B cell (primary cell): ENCODE data around the gene TMEM266. TPM values are rescaled to one million over a fixed set of nuclear protein-coding genes. Genes with fewer than 3 reads are reported as not detected.

Source experiments
- ATAC-seq: fragments of 200-7000 bp; cut with Tn5 transposase; one replicate; pipeline ENCODE4 v1.10.0; 2021; ENCODE audit warnings: low read depth, mild to moderate bottlenecking, moderate number of reproducible peaks, moderate library complexity
- CTCF ChIA-PET: fragments of 350-600 bp; sonication (Branson Sonifier 250); formaldehyde crosslinking; loops from one replicate; lab custom pipeline; 2021; ENCODE audit warnings: antibody characterized with exemption, inconsistent platforms; lab: Charles Lee
- POLR2A ChIA-PET: fragments of 350-600 bp; sonication (Branson Sonifier 250); formaldehyde crosslinking; loops from one replicate; lab custom pipeline; 2021; ENCODE audit warnings: antibody characterized with exemption; lab: Charles Lee
- DNase-seq: peaks from one replicate; pipeline ENCODE4 v3.0.0; 2013
- H2AFZ ChIP-seq: 2 replicates; pipeline ENCODE4 v1.6.1; 2012; ENCODE audit warnings: mild to moderate bottlenecking, low read depth, low read length; ENCODE audit not compliant: insufficient read depth, poor library complexity, severe bottlenecking
- H3K27ac ChIP-seq, 2 donors: 1 replicate in 1 of 2; 2 replicates in 1 of 2; pipeline ENCODE4 v1.5.1; 2012 to 2013; ENCODE audit warnings: low read length in 2 of 2, mild to moderate bottlenecking in 2 of 2, moderate library complexity in 1 of 2
- H3K27me3 ChIP-seq, 4 experiments: fragments of 200-600 bp in 1 of 4; sonication (generic) in 1 of 4; replicated peaks in 1 of 4; 1 replicate in 2 of 4; 2 replicates in 2 of 4; pipeline versions ENCODE4 v1.6.1 to v1.7.0; 2013 to 2016; ENCODE audit warnings: low read length in 3 of 4, mild to moderate bottlenecking in 2 of 4, mixed read lengths in 1 of 4, moderate library complexity in 1 of 4; ENCODE audit not compliant: insufficient read depth in 4 of 4, control insufficient read depth in 3 of 4; ENCODE audit errors: control extremely low read depth in 1 of 4
- H3K36me3 ChIP-seq, 2 experiments: replicated peaks in 1 of 2; 1 replicate in 1 of 2; 2 replicates in 1 of 2; pipeline versions ENCODE4 v1.6.1 to v1.7.1; 2013; ENCODE audit warnings: low read length in 1 of 2; ENCODE audit not compliant: insufficient read depth in 2 of 2, control insufficient read depth in 1 of 2; ENCODE audit errors: control extremely low read depth in 1 of 2, extremely low read depth in 1 of 2
- H3K4me1 ChIP-seq, 2 donors: fragments of 200-600 bp in 1 of 2; sonication (generic) in 1 of 2; 1 replicate in 1 of 2; 2 replicates in 1 of 2; pipeline versions ENCODE4 v1.5.1 to v1.6.1; 2013 to 2017; ENCODE audit warnings: low read length in 2 of 2; ENCODE audit not compliant: control insufficient read depth in 2 of 2, insufficient read depth in 2 of 2
- H3K4me2 ChIP-seq: replicated peaks from 2 replicates; pipeline ENCODE3; 2012; ENCODE audit warnings: mild to moderate bottlenecking, low read depth, low read length; ENCODE audit not compliant: poor library complexity, severe bottlenecking
- H3K4me3 ChIP-seq, 5 experiments: fragments of 200-600 bp in 1 of 5; sonication (generic) in 1 of 5; 1 replicate in 3 of 5; 2 replicates in 2 of 5; pipeline versions ENCODE4 v1.5.1 to v1.7.0; 2011 to 2016; ENCODE audit warnings: low read length in 4 of 5, mild to moderate bottlenecking in 4 of 5, low read depth in 2 of 5, control low read depth in 1 of 5, moderate library complexity in 1 of 5; ENCODE audit not compliant: insufficient read depth in 1 of 5; ENCODE audit errors: control extremely low read depth in 1 of 5, extremely low read depth in 1 of 5
- H3K79me2 ChIP-seq: fragments of 200-600 bp; sonication (generic); one replicate; pipeline ENCODE4 v1.6.0; 2016; ENCODE audit warnings: low read length; ENCODE audit not compliant: control insufficient read depth, insufficient read depth
- H3K9ac ChIP-seq: fragments of 200-600 bp; sonication (generic); 2 replicates; pipeline ENCODE4 v1.6.1; 2017; ENCODE audit warnings: mild to moderate bottlenecking, low read length, moderate library complexity
- H3K9me3 ChIP-seq, 3 donors: one replicate each; pipeline versions ENCODE4 v1.6.1 to v1.7.1; 2013; ENCODE audit warnings: low read length in 2 of 3; ENCODE audit not compliant: control insufficient read depth in 2 of 3, insufficient read depth in 1 of 3; ENCODE audit errors: control extremely low read depth in 1 of 3
- H4K20me1 ChIP-seq: 2 replicates; pipeline ENCODE4 v1.6.0; 2012; ENCODE audit warnings: mild to moderate bottlenecking, low read length; ENCODE audit not compliant: insufficient read depth, control insufficient read depth, poor library complexity, severe bottlenecking
- H3K27ac Mint-ChIP-seq: one replicate; pipeline ENCODE4 v1.8.0; 2021; ENCODE audit warnings: mixed read lengths
- H3K27me3 Mint-ChIP-seq: one replicate; pipeline ENCODE4 v1.8.0; 2021; ENCODE audit warnings: mixed read lengths
- H3K4me1 Mint-ChIP-seq: one replicate; pipeline ENCODE4 v1.8.0; 2021; ENCODE audit warnings: mixed read lengths
- H3K4me3 Mint-ChIP-seq: one replicate; pipeline ENCODE4 v1.8.0; 2021; ENCODE audit warnings: mixed read lengths
- H3K9me3 Mint-ChIP-seq: one replicate; pipeline ENCODE4 v1.8.0; 2022; ENCODE audit warnings: mixed read lengths; ENCODE audit not compliant: insufficient read depth
- CTCF ChIP-seq: fragments of 200-600 bp; IDR thresholded peaks from one replicate; pipeline ENCODE4 v1.8.0; 2022; ENCODE audit warnings: antibody characterized with exemption, mild to moderate bottlenecking
- EZH2 ChIP-seq: IDR thresholded peaks from 2 replicates; pipeline ENCODE4 v1.6.1; 2012; ENCODE audit warnings: borderline replicate concordance, low read depth, mild to moderate bottlenecking, moderate library complexity, low read length; ENCODE audit not compliant: insufficient read depth, poor library complexity, severe bottlenecking
- WGBS: methylation state at CpG from one replicate; pipeline ENCODE4 v1.1.5; 2013; ENCODE audit warnings: missing lambda C conversion rate; ENCODE audit not compliant: insufficient coverage; 5-methylcytosine and 5-hydroxymethylcytosine counted together
- intact Hi-C: fragments of 100-400 bp; cut with micrococcal nuclease; formaldehyde crosslinking; loops from one replicate; pipeline ENCODE4 v1.10.0; 2022
- polyA plus RNA-seq: library from polyadenylated mRNA; depleted of rRNA; stranded (reverse); fragments of >200 nt; gene quantifications from 2 replicates; pipeline ENCODE4 v1.2.3, GENCODE V29; 2012
- total RNA-seq, 2 donors: library from RNA; stranded (reverse); fragments of 120-200 nt in 1 of 2; gene quantifications; 1 replicate in 1 of 2; 2 replicates in 1 of 2; pipeline versions ENCODE4 v1.2.3 to v1.2.4, GENCODE V29; 2013 to 2022

The TMEM266 gene
- total and polyA plus RNA-seq, 2 donors (not counting 1 experiment from before 2014, with no cell fraction given), result not detected

DNA sequence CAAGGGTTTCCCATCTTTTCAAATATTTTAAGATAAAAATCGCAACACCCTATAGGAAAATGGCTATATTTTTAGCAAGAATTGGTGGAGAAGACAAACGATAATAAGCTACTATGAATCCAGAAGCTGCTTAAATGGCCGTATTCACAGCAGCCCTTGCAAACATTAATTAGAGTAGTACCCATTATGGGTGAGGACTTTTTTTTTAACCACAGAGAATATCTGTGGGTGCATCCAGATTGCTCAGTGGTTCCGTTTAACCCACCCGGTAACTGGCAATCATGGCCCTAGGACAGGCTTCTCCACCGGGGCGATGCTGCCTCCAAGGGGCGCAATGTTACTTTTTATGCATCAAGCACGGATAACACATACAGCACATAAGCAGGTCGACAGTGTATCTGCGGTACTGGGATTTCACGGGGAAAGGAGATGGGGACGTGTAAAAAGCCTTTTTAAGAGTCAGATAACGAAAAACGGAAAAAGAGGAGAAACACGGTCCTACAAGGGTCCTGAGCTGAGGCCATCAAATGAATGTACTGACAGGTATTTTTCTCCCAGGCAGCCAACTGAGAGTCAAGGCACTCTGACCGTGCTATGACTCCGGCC is 968 bp upstream of the TMEM266 start:
- H3K9ac ChIP-seq, result peak overlapping the region; percentile 63
- H3K27me3 Mint-ChIP-seq, result peaks cover 34% of the 10 kb centered on the region
- H3K79me2 ChIP-seq, result no peaks in the 10 kb centered on the region
- TF ChIP-seq EZH2, result no peak
- TF ChIP-seq CTCF, result no peak
- intact Hi-C loops, result loop anchor here (5.0 kb wide), 3 partner anchors 93 to 217 kb away; partner anchors contain the start of genes FBXO22 and UBE2Q2
- peak overlapping the region; percentile 0 to 65 (median 53) for H3K4me3 ChIP-seq
- WGBS, result 2% methylated on average over 11 of the region's 18 CpGs
- POLR2A ChIA-PET, result no interaction called here
- no peaks in the 10 kb centered on the region for H3K9me3 Mint-ChIP-seq
- peaks cover 33 to 35% of the 10 kb centered on the region in 2 donors for H3K4me1 ChIP-seq
- ATAC-seq (no peak), DNase-seq (peak; percentile 48)
- H3K27ac ChIP-seq, result no peak overlapping the region
- no peaks in the 10 kb centered on the region for H4K20me1 ChIP-seq
- peak overlapping the region; percentile 82 for H3K4me3 Mint-ChIP-seq
- no peaks in the 10 kb centered on the region for H3K9me3 ChIP-seq
- no peaks in the 10 kb centered on the region for H3K36me3 ChIP-seq
- H3K4me1 Mint-ChIP-seq, result peaks cover 36% of the 10 kb centered on the region
- peaks cover 0 to 33% (median 20%) of the 10 kb centered on the region in 4 experiments for H3K27me3 ChIP-seq
- peak overlapping the region; percentile 71 for H2AFZ ChIP-seq
- H3K27ac Mint-ChIP-seq, result peak overlapping the region; percentile 28
- peak overlapping the region; percentile 95 for H3K4me2 ChIP-seq
- CTCF ChIA-PET, result interaction anchor here (1.1 to 6.7 kb wide), 5 partner anchors 34 to 249 kb away, joined by 3 to 97 read pairs (median 3); no protein-coding TSS in a partner anchor
